PC-9 (cell line): Measurements from ENCODE around the gene DBH. TPM values are rescaled to one million over a fixed set of nuclear protein-coding genes. Genes with fewer than 3 reads are reported as not detected.

Experiments used
- BruUV-seq: library from RNA; stranded (reverse); fragments of 400-500 nt; replicated peaks from 2 replicates; lab custom pipeline; 2021; lab: Mats Ljungman, UMichigan
- CTCF ChIA-PET: fragments of 300-600 bp; sonication (Branson Sonifier 250); formaldehyde crosslinking; loops from one replicate; lab custom pipeline; 2022; ENCODE audit warnings: antibody characterized with exemption; lab: Charles Lee
- POLR2A ChIA-PET: fragments of 300-600 bp; sonication (Branson Sonifier 250); formaldehyde crosslinking; loops from one replicate; lab custom pipeline; 2022; ENCODE audit warnings: antibody characterized with exemption; ENCODE audit not compliant: unreplicated experiment; lab: Charles Lee
- DNase-seq, 2 experiments: peaks; one replicate each; pipeline versions ENCODE4 v3.0.0 to v3.0.0-alpha.2; 2015 to 2022; ENCODE audit warnings: mixed read lengths in 1 of 2
- H2AFZ ChIP-seq: fragments of 200-600 bp; sonication (generic); 2 replicates; pipeline ENCODE4 v1.8.1; 2017; ENCODE audit warnings: antibody characterized with exemption
- H3F3A ChIP-seq: fragments of 200-600 bp; sonication (generic); 2 replicates; pipeline ENCODE4 v1.8.1; 2017; ENCODE audit warnings: antibody characterized with exemption, mild to moderate bottlenecking, low read depth; ENCODE audit not compliant: insufficient read depth
- H3K27ac ChIP-seq: fragments of 200-600 bp; sonication (generic); 2 replicates; pipeline ENCODE4 v1.6.1; 2016; ENCODE audit warnings: mixed run types
- H3K27me3 ChIP-seq: fragments of 200-600 bp; sonication (generic); 2 replicates; pipeline ENCODE4 v1.6.1; 2016; ENCODE audit warnings: low read depth, mixed run types; ENCODE audit not compliant: insufficient read depth
- H3K36me3 ChIP-seq: fragments of 200-600 bp; sonication (generic); 2 replicates; pipeline ENCODE4 v1.6.1; 2016; ENCODE audit warnings: low read depth, mixed run types
- H3K4me1 ChIP-seq: fragments of 200-600 bp; sonication (generic); replicated peaks from 2 replicates; pipeline ENCODE4 v1.6.1; 2016; ENCODE audit warnings: mixed run types; ENCODE audit not compliant: insufficient read depth
- H3K4me2 ChIP-seq: fragments of 200-600 bp; sonication (generic); 2 replicates; pipeline ENCODE4 v1.6.1; 2017; ENCODE audit warnings: mixed run types
- H3K4me3 ChIP-seq: fragments of 200-600 bp; sonication (generic); 2 replicates; pipeline ENCODE4 v1.6.1; 2016; ENCODE audit warnings: mixed run types
- H3K79me2 ChIP-seq: fragments of 200-600 bp; sonication (generic); 2 replicates; pipeline ENCODE4 v1.6.1; 2017; ENCODE audit warnings: low read depth, mixed run types
- H3K9me2 ChIP-seq: fragments of 200-600 bp; sonication (generic); 2 replicates; pipeline ENCODE4 v1.8.1; 2017; ENCODE audit warnings: mild to moderate bottlenecking; ENCODE audit not compliant: insufficient read depth
- H3K9me3 ChIP-seq: fragments of 200-600 bp; sonication (generic); 2 replicates; pipeline ENCODE4 v1.8.1; 2016; ENCODE audit warnings: low read depth; ENCODE audit not compliant: insufficient read depth
- H4K20me1 ChIP-seq: fragments of 200-600 bp; sonication (generic); 2 replicates; pipeline ENCODE4 v1.8.1; 2017; ENCODE audit not compliant: insufficient read depth
- CTCF ChIP-seq: fragments of 200-600 bp; sonication (generic); conservative IDR thresholded peaks from 2 replicates; pipeline ENCODE4 v1.6.1; 2017; ENCODE audit warnings: mixed run types, antibody characterized with exemption, mild to moderate bottlenecking, moderate library complexity
- EZH2 ChIP-seq: fragments of 200-600 bp; sonication (generic); IDR thresholded peaks from 2 replicates; pipeline ENCODE4 v1.8.0; 2017; ENCODE audit warnings: antibody characterized with exemption, low read depth
- intact Hi-C: fragments of 100-400 bp; cut with micrococcal nuclease; formaldehyde crosslinking; loops from one replicate; pipeline ENCODE4 v1.10.0; 2022; ENCODE audit not compliant: unreplicated experiment
- total RNA-seq: library from RNA; stranded (reverse); gene quantifications from 2 replicates; pipeline ENCODE4 v1.2.3, GENCODE V29; 2021

DBH gene
- total RNA-seq, 1 experiment from 2014 or later = not detected

GRCh38 chr9:133638076-133638475 lies 1.9 kb downstream of the DBH start:
- no TSS peak for BruUV-seq
- Histone ChIP-seq H3K4me1 (no peaks in the 10 kb centered on the region), H3K36me3 (no peaks in the 10 kb centered on the region), H3K4me2 (no peak overlapping the region), H3K27me3 (peaks cover 99% of the 10 kb centered on the region), H3K9me2 (no peaks in the 10 kb centered on the region), H4K20me1 (no peaks in the 10 kb centered on the region; the same call in 1 of the 2 replicates), H2AFZ (no peak overlapping the region), H3K4me3 (no peak overlapping the region), H3F3A (no peaks in the 10 kb centered on the region), H3K9me3 (no peaks in the 10 kb centered on the region), H3K27ac (no peak overlapping the region), H3K79me2 (no peaks in the 10 kb centered on the region)
- intact Hi-C loops = no loop called here
- no peak for TF ChIP-seq EZH2
- TF ChIP-seq CTCF = no peak
- ChIA-PET CTCF (no interaction called here), POLR2A (no interaction called here)
- DNase-seq = no peak

- H3K4me3 ChIP-seq = no peak overlapping the region
- H2AFZ ChIP-seq = no peak overlapping the region
- no peak for DNase-seq
- no peaks in the 10 kb centered on the region for H3F3A ChIP-seq
- no peak overlapping the region for H3K4me2 ChIP-seq
- H4K20me1 ChIP-seq = no peaks in the 10 kb centered on the region; the same call in 1 of the 2 replicates
- CTCF ChIA-PET = no interaction called here
- H3K79me2 ChIP-seq = no peaks in the 10 kb centered on the region
- H3K27me3 ChIP-seq = peaks cover 100% of the 10 kb centered on the region
- no TSS peak for BruUV-seq
- H3K9me3 ChIP-seq = no peaks in the 10 kb centered on the region
- POLR2A ChIA-PET = no interaction called here
- no peaks in the 10 kb centered on the region for H3K4me1 ChIP-seq
- no peak overlapping the region for H3K27ac ChIP-seq
- no peaks in the 10 kb centered on the region for H3K36me3 ChIP-seq
- H3K9me2 ChIP-seq = no peaks in the 10 kb centered on the region
- intact Hi-C loops = no loop called here
- TF ChIP-seq EZH2 (no peak), CTCF (no peak)
Measured at GRCh38 chr9:133638711-133639110, 2.5 kb downstream of the DBH start.

GRCh38 chr9:133639613-133640012 lies 3.5 kb downstream of the DBH start:
- no peaks in the 10 kb centered on the region; the same call in 1 of the 2 replicates for H4K20me1 ChIP-seq
- H3K4me1 ChIP-seq = no peaks in the 10 kb centered on the region
- intact Hi-C loops = no loop called here
- no peak overlapping the region for H2AFZ ChIP-seq
- no peaks in the 10 kb centered on the region for H3K36me3 ChIP-seq
- no peaks in the 10 kb centered on the region for H3K79me2 ChIP-seq
- H3F3A ChIP-seq = no peaks in the 10 kb centered on the region
- no peak overlapping the region for H3K27ac ChIP-seq
- no peak for DNase-seq
- H3K9me3 ChIP-seq = no peaks in the 10 kb centered on the region
- TF ChIP-seq CTCF (no peak), EZH2 (no peak)
- ChIA-PET POLR2A (no interaction called here), CTCF (no interaction called here)
- peaks cover 100% of the 10 kb centered on the region for H3K27me3 ChIP-seq
- no peaks in the 10 kb centered on the region for H3K9me2 ChIP-seq
- H3K4me2 ChIP-seq = no peak overlapping the region
- BruUV-seq = no TSS peak
- H3K4me3 ChIP-seq = no peak overlapping the region
